Activated T-cell treated with anti-CD3 and anti-CD28 coated beads for 24 hours (primary cell): Measurements from ENCODE around the gene BMERB1.
"Not testable (repeated sequence)": the region's sequence is repeated elsewhere in the genome, so short reads cannot be mapped to it uniquely, and the experiment has no call there.

Experiments used
- DNase-seq: peaks from one replicate; pipeline ENCODE4 v3.0.0-alpha.2; 2020; ENCODE audit warnings: low read depth

The BMERB1 gene

GRCh38 chr16:15523092-15523541 is 88.7 kb downstream of the BMERB1 start:
- DNase-seq = no peak

GRCh38 chr16:15523939-15524338 is 89.6 kb downstream of the BMERB1 start:
- DNase-seq = no peak

- DNase-seq = no peak
These were observed 90.6 kb downstream of the BMERB1 start for GRCh38 chr16:15524966-15525365.

- no peak for DNase-seq
These were observed 91.7 kb downstream of the BMERB1 start for GRCh38 chr16:15526097-15526496.

- no peak for DNase-seq
These were observed 92.3 kb downstream of the BMERB1 start for GRCh38 chr16:15526731-15527130.

- no peak for DNase-seq
These were observed 95.3 kb downstream of the BMERB1 start for GRCh38 chr16:15529673-15530072.

GRCh38 chr16:15530085-15530484 is 95.7 kb downstream of the BMERB1 start:
- DNase-seq = no peak

- DNase-seq = no peak
These were observed 98.4 kb downstream of the BMERB1 start for GRCh38 chr16:15532825-15533224.

- DNase-seq = no peak
These were observed 99.0 kb downstream of the BMERB1 start for GRCh38 chr16:15533386-15533785.

GRCh38 chr16:15535772-15536171 is 101.4 kb downstream of the BMERB1 start:
- no peak for DNase-seq

- DNase-seq = no peak
These were observed 102.5 kb downstream of the BMERB1 start for GRCh38 chr16:15536843-15537242.

- DNase-seq = no peak
These were observed 104.1 kb downstream of the BMERB1 start for GRCh38 chr16:15538507-15538906.

GRCh38 chr16:15539197-15539596 is 104.8 kb downstream of the BMERB1 start:
- DNase-seq = no peak

GRCh38 chr16:15542261-15542660 is 107.9 kb downstream of the BMERB1 start:
- DNase-seq = no peak

- no peak for DNase-seq
These were observed 108.5 kb downstream of the BMERB1 start for GRCh38 chr16:15542734-15543347.

GRCh38 chr16:15544405-15544804 is 110.0 kb downstream of the BMERB1 start:
- no peak for DNase-seq

- no peak for DNase-seq
These were observed 111.2 kb downstream of the BMERB1 start for GRCh38 chr16:15545544-15545943.

- not testable (repeated sequence) for DNase-seq
These were observed 112.8 kb downstream of the BMERB1 start for GRCh38 chr16:15547072-15547767.

GRCh38 chr16:15547768-15548096 is 113.3 kb downstream of the BMERB1 start:
- no peak for DNase-seq

GRCh38 chr16:15548482-15548891 is 114.1 kb downstream of the BMERB1 start:
- no peak for DNase-seq

GRCh38 chr16:15552507-15552906 is 118.1 kb downstream of the BMERB1 start:
- DNase-seq = no peak

GRCh38 chr16:15553313-15554088 is 119.1 kb downstream of the BMERB1 start:
- no peak for DNase-seq

GRCh38 chr16:15556130-15556529 is 121.7 kb downstream of the BMERB1 start:
- DNase-seq = no peak
